Brain pericyte (primary cell): ENCODE results near the gene NOP53.
A peak's percentile ranks its signal among the peaks of the same experiment; 100 is the strongest.
"Not testable (repeated sequence)": the region's sequence is repeated elsewhere in the genome, so short reads cannot be mapped to it uniquely, and the experiment has no call there.

Experiments
- DNase-seq: peaks from one replicate; pipeline ENCODE4 v3.0.0-alpha.2; 2012; ENCODE audit warnings: low read depth, low spot score

The NOP53 gene

DNA sequence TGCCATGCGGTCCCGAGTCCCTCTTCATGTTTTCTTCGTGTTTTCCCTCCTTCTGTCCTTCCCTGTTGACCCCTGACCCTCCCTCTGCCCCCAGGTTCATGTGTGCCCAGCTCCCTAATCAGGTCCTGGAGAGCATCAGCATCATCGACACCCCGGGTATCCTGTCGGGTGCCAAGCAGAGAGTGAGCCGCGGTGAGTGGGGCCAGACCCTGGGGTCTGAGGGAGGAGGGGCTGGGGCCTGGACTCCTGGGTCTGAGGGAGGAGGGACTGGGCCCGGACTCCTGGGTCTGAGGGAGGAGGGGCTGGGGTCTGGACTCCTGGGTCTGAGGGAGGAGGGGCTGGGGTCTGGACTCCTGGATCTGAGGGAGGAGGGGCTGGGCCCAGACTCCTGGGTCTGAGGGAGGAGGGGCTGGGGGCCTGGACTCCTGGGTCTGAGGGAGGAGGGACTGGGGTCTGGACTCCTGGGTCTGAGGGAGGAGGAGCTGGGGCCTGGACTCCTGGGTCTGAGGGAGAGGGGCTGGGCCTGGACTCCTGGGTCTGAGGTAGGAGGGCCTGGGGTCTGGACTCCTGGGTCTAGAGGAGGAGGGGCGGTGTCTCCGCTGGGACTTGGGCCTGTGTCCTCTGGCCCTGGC, 26.8 kb upstream of the NOP53 start:
- not testable (repeated sequence) for DNase-seq

DNA sequence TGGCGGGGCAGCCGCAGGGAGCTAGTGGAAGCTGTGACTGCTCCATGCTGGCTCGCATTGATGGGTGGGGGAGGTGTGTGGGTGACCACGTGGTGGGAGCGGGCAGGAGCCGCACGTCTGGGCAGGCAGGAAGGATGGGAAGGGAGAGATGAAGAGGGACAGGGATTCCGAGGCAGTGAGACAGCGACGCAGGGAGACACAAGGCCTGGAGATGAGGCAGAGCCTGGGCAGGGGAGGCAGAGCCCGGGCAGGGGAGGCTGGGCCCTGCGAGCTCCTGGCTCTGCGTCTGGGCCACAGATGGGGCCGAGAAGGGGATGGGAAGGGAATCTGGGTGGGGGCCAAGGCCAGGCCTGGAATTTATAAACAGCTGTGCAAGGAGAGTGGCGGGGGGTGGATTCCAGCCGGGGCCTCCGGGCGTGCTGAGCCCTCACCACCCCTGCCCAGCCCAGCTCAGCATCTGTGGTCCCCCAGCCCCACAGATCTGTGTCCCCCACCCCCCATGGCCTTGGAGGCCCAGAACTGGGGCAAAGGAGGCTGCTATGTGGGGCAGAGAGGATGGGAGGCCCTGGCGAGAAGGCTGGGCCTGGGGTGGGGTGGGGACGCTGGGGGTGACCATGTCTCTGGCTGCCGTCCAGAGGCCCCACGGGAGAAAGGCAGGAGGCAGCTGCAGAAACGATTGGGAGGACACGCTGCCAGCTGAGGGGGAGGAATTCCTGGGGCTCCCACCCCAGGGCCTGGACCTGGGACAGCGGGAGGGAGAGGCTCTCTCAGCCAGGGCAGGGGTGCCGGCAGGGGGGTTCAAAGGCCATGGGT, 26.1 kb upstream of the NOP53 start:
- peak; percentile 93 for DNase-seq

DNA sequence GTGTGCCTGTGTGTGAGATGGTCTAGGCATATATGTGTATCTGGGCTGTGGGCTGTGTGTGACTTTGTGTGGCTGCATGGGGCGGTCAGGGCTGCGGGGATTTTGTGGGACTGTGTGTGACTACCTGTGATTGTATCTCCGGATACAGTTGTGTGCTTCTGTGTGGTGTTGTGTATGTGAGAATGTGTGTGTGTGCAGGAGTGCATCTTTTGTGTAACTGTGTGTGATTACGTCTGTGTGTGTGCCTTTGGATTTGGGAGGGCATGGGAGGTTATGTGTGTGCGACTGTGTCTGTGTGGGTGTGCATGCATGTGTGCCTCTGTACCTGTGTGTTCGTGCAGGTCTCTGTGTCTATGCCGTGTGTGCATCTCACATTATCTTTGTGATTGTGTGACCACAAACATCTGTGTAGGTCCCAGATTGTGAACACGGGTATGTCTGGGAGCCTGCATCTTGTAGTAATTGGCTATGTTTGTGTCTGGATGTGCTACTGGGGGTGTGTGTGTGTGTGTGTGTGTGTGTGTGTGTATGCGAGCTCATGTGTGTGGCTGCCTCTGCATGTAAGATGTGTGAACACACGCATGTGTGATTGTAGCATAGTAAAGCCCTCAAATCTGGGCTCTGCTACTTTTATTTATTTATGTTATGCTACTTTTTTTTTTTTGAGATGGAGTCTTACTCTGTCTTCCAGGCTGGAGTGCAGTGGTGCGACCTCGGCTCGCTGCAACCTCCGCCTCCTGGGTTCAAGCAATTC, 24.5 kb upstream of the NOP53 start:
- no peak for DNase-seq

- DNase-seq: no peak
Observed at GRCh38 chr19:47723581-47723940, 21.8 kb upstream of the NOP53 start.

DNA sequence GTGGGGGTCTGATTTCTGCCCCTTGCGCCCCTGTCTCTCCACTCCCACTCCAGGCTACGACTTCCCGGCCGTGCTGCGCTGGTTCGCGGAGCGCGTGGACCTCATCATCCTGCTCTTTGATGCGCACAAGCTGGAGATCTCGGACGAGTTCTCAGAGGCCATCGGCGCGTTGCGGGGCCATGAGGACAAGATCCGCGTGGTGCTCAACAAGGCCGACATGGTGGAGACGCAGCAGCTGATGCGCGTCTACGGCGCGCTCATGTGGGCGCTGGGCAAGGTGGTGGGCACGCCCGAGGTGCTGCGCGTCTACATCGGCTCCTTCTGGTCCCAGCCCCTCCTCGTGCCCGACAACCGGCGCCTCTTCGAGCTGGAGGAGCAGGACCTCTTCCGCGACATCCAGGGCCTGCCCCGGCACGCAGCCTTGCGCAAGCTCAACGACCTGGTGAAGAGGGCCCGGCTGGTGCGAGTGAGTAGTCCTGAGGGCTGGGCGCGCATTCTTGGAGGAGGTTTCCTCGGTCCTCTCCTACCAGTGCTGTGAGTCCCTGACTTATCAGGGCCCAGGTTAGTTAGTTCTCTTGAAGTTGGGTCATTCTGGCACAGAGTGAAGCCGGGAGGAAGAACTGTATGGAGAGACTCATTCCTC, 19.5 kb upstream of the NOP53 start:
- no peak for DNase-seq

DNA sequence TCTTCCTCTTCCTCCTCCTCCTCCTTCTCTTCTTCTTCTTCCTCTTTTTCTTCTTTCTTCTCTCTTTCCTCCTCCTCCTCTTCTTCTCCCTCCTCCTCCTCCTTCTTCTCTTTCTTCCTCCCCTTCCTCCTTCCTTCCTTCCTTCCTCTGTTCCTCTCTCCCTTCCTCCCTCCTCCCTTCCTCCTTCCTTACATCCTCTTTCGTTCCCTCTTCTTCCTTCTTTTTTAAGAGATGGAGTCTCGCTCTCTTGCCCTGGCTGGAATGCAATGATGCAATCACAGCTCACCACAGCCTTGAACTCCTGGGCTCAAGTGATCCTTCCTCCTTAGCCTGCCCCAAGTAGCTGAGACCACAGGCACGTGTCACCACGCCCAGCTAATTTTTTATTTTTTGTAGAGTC, 18.9 kb upstream of the NOP53 start:
- no peak for DNase-seq

DNA sequence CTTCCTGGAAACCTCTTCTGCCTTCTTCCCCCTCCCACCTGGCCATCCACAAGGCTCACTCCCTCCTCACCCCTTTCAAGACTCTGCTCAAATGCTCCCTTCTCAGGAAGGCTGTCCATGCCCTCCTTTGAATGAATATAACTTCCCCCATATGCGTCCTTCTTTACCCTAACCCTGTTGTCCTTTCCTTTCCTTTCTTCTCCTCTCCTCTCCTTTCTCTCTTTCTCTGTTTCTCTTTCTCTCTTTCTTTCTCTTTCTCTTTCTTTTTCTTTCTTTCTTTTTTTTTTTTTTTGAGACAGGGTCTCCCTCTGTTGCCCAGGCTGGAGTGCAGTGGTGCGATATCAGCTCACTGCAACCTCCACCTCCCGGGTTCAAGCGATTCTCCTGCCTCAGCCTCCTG, 17.1 kb upstream of the NOP53 start:
- DNase-seq: not testable (repeated sequence)

DNA sequence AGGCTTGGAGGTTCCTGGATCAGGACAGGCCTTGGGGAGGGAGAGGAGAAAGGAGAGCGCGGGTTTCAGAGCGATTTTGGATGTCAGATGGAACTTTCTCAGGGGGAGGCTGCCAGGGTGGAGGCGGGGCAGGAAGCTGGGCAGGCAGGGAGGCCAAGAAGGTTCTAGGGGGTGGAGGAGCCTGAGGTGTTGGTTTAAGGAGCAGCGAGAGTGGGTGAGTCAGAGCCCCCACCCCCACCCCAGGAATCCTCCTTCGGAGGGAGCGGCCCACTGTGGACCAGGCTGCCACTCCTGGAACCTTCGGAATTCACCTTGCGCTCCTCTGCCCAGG, 15.9 kb upstream of the NOP53 start:
- DNase-seq: no peak

GRCh38 chr19:47729799-47730520, 15.4 kb upstream of the NOP53 start:
- DNase-seq: no peak

GRCh38 chr19:47730521-47730889, 14.8 kb upstream of the NOP53 start:
- no peak for DNase-seq

- no peak for DNase-seq
Observed at GRCh38 chr19:47730910-47731309, 14.4 kb upstream of the NOP53 start.

GRCh38 chr19:47735131-47735530, 10.2 kb upstream of the NOP53 start:
- no peak for DNase-seq

- DNase-seq: no peak
Observed at GRCh38 chr19:47740866-47741519, 4.4 kb upstream of the NOP53 start.

- no peak for DNase-seq
Observed at GRCh38 chr19:47741544-47742140, 3.7 kb upstream of the NOP53 start.

DNA sequence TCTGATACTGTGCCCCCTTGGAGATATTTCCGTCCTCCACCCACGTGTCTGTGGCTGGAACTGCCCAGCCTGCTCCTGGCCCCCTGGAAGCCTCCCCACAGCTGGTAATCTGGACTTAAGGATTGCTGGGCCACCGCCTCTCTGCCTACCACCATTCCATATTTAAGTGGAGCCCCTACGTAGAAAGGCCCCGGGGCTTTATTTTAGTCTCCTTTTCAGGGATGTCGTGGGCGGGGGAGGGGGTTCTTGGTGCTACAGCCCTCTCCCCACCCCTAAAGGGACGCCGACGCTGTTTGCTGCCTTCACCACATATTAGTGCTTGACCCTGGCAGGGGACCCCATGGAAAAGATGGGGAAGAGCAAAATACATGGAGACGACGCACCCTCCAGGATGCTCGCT, 2.7 kb upstream of the NOP53 start:
- no peak for DNase-seq

- DNase-seq: not testable (repeated sequence)
Observed at GRCh38 chr19:47746129-47746528, 783 bp downstream of the NOP53 start.

DNA sequence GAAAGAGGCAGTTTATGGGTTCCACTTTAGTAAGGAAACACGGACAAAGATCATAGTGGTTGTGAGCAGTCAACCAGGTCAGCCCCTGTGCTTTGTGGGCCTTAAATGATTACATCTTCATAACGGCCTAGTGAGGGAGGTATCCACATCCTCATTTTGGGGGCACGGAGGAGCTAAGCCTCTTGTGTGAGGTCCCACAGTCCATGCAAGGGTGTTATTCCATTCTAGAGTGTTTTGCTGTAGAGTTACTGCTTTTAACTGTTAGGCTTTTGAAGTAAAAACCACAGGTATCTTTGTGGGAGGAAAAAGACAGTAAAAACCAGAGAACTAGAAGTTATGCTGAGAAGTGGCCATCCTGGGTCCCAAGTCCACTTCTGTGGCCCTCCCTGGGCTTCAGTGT, 4.0 kb downstream of the NOP53 start:
- no peak for DNase-seq

DNA sequence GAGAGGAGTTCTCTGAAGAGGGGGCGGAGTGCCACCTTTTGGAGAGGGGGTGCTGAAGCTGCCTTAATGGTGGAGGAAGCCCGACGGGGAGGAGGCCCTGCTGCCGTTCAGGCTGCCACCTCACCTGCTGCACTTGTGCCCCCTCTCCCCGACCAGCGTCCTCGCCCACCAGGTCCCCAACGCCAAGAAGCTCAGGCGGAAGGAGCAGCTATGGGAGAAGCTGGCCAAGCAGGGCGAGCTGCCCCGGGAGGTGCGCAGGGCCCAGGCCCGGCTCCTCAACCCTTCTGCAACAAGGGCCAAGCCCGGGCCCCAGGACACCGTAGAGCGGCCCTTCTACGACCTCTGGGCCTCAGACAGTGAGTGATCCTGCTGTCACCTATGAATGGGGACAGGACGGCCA, 5.4 kb downstream of the NOP53 start:
- DNase-seq: no peak

- DNase-seq: no peak
Observed at GRCh38 chr19:47752440-47753211, 7.3 kb downstream of the NOP53 start.
